GM19455 (cell line): ENCODE measurements around the gene ITPR2.
"Not testable (repeated sequence)": the region's sequence is repeated elsewhere in the genome, so short reads cannot be mapped to it uniquely, and the experiment has no call there.

Source experiments
- ATAC-seq: cut with Tn5 transposase; IDR thresholded peaks from one replicate; pipeline ENCODE4 v1.9.1; 2021; ENCODE audit not compliant: unreplicated experiment

The ITPR2 gene

GRCh38 chr12:26832822-26833742 lies at the start of gene ITPR2:
TSS of gene ITPR2 (minus strand) at chr12:26833194. CDS start at chr12:26832781, 413 bp downstream.
- ATAC-seq, result peak; percentile 69

- no peak for ATAC-seq
These were observed 47.6 kb upstream of the ITPR2 start for GRCh38 chr12:26880625-26881024.

- ATAC-seq, result no peak
These were observed 45.7 kb upstream of the ITPR2 start for GRCh38 chr12:26878661-26879119.

- no peak for ATAC-seq
These were observed 41.7 kb upstream of the ITPR2 start for GRCh38 chr12:26874501-26875296.

- ATAC-seq, result no peak
These were observed 39.6 kb upstream of the ITPR2 start for GRCh38 chr12:26872625-26873024.

GRCh38 chr12:26871985-26872384 lies 39.0 kb upstream of the ITPR2 start:
- no peak for ATAC-seq

- no peak for ATAC-seq
These were observed 37.8 kb upstream of the ITPR2 start for GRCh38 chr12:26870491-26871419.

- no peak for ATAC-seq
These were observed 37.0 kb upstream of the ITPR2 start for GRCh38 chr12:26869908-26870459.

- no peak for ATAC-seq
These were observed 36.1 kb upstream of the ITPR2 start for GRCh38 chr12:26869104-26869494.

GRCh38 chr12:26868447-26869103 lies 35.6 kb upstream of the ITPR2 start:
- no peak for ATAC-seq

- peak; percentile 72 for ATAC-seq
These were observed 34.1 kb upstream of the ITPR2 start for GRCh38 chr12:26867080-26867479.

GRCh38 chr12:26863515-26863914 lies 30.5 kb upstream of the ITPR2 start:
- ATAC-seq, result no peak

GRCh38 chr12:26862787-26863186 lies 29.8 kb upstream of the ITPR2 start:
- not testable (repeated sequence) for ATAC-seq

- ATAC-seq, result no peak
These were observed 28.7 kb upstream of the ITPR2 start for GRCh38 chr12:26861690-26862089.

- no peak for ATAC-seq
These were observed 24.6 kb upstream of the ITPR2 start for GRCh38 chr12:26857465-26858176.

- ATAC-seq, result no peak
These were observed 22.3 kb upstream of the ITPR2 start for GRCh38 chr12:26855337-26855736.

- ATAC-seq, result no peak
These were observed 21.0 kb upstream of the ITPR2 start for GRCh38 chr12:26854031-26854390.

GRCh38 chr12:26853303-26854030 lies 20.5 kb upstream of the ITPR2 start:
- peak; percentile 75 for ATAC-seq
